Sigmoid colon (tissue), 3 donors: ENCODE data around the gene C1RL.
A peak's percentile ranks its signal among the peaks of the same experiment; 100 is the strongest.

Experiments
- POLR2A ChIP-seq, 2 donors: fragments of 450-650 bp; IDR thresholded peaks; one replicate each; pipeline ENCODE4 v1.6.1; 2016; ENCODE audit warnings: antibody characterized with exemption in 2 of 2, mild to moderate bottlenecking in 2 of 2, moderate library complexity in 2 of 2
- TF ChIP-seq, protein P1 (sequence below), 4 experiments: fragments of 450-650 bp in 3 of 4; fragments of 200-600 bp in 1 of 4; IDR thresholded peaks; one replicate each; pipeline ENCODE4 v1.5.1; 2016 to 2019; ENCODE audit warnings: antibody characterized with exemption in 4 of 4, mild to moderate bottlenecking in 3 of 4, moderate library complexity in 2 of 4

DNA sequence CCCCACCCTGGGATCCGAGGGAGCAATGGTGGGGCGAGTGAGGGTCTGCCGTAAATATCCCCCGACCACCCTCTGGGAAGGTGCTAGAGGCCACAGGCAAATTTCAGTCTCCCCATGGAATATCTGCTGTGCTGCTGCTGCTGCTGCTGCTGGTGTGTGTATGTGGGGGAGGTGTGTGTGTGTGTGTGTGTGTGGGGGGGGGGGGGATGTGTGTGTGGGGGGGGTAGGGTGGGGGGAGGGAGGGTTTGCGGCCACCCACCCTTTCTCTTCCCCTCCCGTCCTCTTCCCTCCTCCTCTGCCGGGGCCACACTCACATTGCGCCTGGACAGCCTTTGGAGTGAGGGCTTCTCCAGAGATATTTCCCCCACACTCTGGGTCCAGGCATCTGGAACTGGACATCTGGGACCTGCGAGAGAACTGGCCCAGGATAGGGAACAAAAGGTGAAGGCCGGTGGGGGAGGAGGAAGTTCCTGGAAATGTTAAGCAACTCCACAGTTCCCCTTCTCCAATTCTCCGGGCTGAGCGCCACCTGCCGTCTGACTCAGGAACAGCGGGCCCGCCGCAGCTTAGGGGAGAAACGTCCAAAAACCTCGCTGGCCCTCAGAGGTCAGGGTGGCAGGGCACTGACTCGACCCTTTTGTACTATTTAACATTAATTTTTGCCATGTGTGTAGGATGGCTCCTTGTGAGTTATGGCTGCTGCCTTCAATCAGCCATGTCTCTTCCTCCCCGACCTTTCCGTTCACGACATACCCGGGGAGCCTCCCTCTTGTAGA, at the start of gene C1RL:
- TF ChIP-seq, protein P1, sequence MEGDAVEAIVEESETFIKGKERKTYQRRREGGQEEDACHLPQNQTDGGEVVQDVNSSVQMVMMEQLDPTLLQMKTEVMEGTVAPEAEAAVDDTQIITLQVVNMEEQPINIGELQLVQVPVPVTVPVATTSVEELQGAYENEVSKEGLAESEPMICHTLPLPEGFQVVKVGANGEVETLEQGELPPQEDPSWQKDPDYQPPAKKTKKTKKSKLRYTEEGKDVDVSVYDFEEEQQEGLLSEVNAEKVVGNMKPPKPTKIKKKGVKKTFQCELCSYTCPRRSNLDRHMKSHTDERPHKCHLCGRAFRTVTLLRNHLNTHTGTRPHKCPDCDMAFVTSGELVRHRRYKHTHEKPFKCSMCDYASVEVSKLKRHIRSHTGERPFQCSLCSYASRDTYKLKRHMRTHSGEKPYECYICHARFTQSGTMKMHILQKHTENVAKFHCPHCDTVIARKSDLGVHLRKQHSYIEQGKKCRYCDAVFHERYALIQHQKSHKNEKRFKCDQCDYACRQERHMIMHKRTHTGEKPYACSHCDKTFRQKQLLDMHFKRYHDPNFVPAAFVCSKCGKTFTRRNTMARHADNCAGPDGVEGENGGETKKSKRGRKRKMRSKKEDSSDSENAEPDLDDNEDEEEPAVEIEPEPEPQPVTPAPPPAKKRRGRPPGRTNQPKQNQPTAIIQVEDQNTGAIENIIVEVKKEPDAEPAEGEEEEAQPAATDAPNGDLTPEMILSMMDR (IDR thresholded peaks at IDR 0.05): peak; percentile 97 to 99 (median 98)
- TF ChIP-seq POLR2A (IDR thresholded peaks at IDR 0.05): no peak
